H1 (cell line): ENCODE results near the gene CHD9. TPM values are rescaled to one million over a fixed set of nuclear protein-coding genes. Genes with fewer than 3 reads are reported as not detected.

ENCODE experiments used
- CTCF ChIA-PET: fragments of 300-600 bp; sonication (Branson Sonifier 250); formaldehyde crosslinking; loops from one replicate; lab custom pipeline; 2021; ENCODE audit not compliant: partially characterized antibody; lab: Charles Lee
- POLR2A ChIA-PET: fragments of 300-600 bp; sonication (Branson Sonifier 250); formaldehyde crosslinking; loops from one replicate; lab custom pipeline; 2021; ENCODE audit warnings: inconsistent platforms; ENCODE audit not compliant: partially characterized antibody; lab: Charles Lee
- DNase-seq, 2 experiments: peaks; one replicate each; pipeline versions ENCODE4 v3.0.0 to v3.0.0-alpha.2; 2010 to 2022; ENCODE audit warnings: low spot score in 2 of 2, low read depth in 1 of 2, mixed read lengths in 1 of 2
- FAIRE-seq: peaks from 2 replicates; lab custom pipeline; 2011; peaks lifted over from hg19 to GRCh38; lab: Jason Lieb, UNC
- H2AFZ ChIP-seq: 2 replicates; pipeline ENCODE4 v1.8.1; 2012; ENCODE audit warnings: low read length, inconsistent platforms
- H2AK5ac ChIP-seq: 2 replicates; pipeline ENCODE4 v1.6.1; 2013; ENCODE audit warnings: low read depth, low read length
- H2BK120ac ChIP-seq: replicated peaks from 2 replicates; pipeline ENCODE3; 2013; ENCODE audit warnings: low read depth, low read length, inconsistent platforms
- H2BK12ac ChIP-seq: 2 replicates; pipeline ENCODE4 v1.6.1; 2013; ENCODE audit warnings: low read depth, low read length
- H2BK15ac ChIP-seq: 2 replicates; pipeline ENCODE4 v1.6.1; 2013; ENCODE audit warnings: low read length
- H2BK20ac ChIP-seq: 2 replicates; pipeline ENCODE4 v1.6.1; 2013; ENCODE audit warnings: low read length
- H2BK5ac ChIP-seq: 2 replicates; pipeline ENCODE4 v1.6.1; 2013; ENCODE audit warnings: low read depth, low read length
- H3K14ac ChIP-seq: 2 replicates; pipeline ENCODE4 v1.6.1; 2013; ENCODE audit warnings: inconsistent platforms; ENCODE audit not compliant: insufficient read length
- H3K18ac ChIP-seq: 2 replicates; pipeline ENCODE4 v1.6.1; 2013; ENCODE audit warnings: low read length; ENCODE audit errors: extremely low read depth
- H3K23ac ChIP-seq: 2 replicates; pipeline ENCODE4 v1.6.1; 2013; ENCODE audit warnings: inconsistent platforms; ENCODE audit not compliant: insufficient read length
- H3K23me2 ChIP-seq: 2 replicates; pipeline ENCODE4 v1.6.1; 2013; ENCODE audit warnings: low read depth, low read length
- H3K27ac ChIP-seq: 2 replicates; pipeline ENCODE4 v1.6.1; 2011; ENCODE audit warnings: low read depth, low read length, inconsistent platforms
- H3K27me3 ChIP-seq, 4 experiments: replicated peaks in 1 of 4; 1 replicate in 1 of 4; 2 replicates in 3 of 4; pipeline versions ENCODE4 v1.6.1 to v1.8.1; 2011 to 2013; ENCODE audit warnings: low read length in 3 of 4, mild to moderate bottlenecking in 3 of 4, inconsistent platforms in 2 of 4, mixed read lengths in 2 of 4, moderate library complexity in 1 of 4; ENCODE audit not compliant: control insufficient read depth in 3 of 4, insufficient read depth in 3 of 4; ENCODE audit errors: extremely low read depth in 1 of 4
- H3K36me3 ChIP-seq, 4 experiments: 2 replicates each; pipeline versions ENCODE4 v1.6.1 to v1.8.1; 2011 to 2013; ENCODE audit warnings: mild to moderate bottlenecking in 4 of 4, low read length in 3 of 4, moderate library complexity in 2 of 4, control low read depth in 1 of 4, inconsistent platforms in 1 of 4; ENCODE audit not compliant: insufficient read depth in 4 of 4, control insufficient read depth in 2 of 4
- H3K4ac ChIP-seq: replicated peaks from 2 replicates; pipeline ENCODE3; 2013; ENCODE audit warnings: low read length, low read depth, mixed read lengths, inconsistent platforms; ENCODE audit not compliant: insufficient read length
- H3K4me1 ChIP-seq, 4 experiments: replicated peaks in 1 of 4; 1 replicate in 1 of 4; 2 replicates in 3 of 4; pipeline versions ENCODE4 v1.6.1 to v1.8.1; 2011 to 2013; ENCODE audit warnings: low read length in 3 of 4, inconsistent platforms in 2 of 4, mixed read lengths in 1 of 4; ENCODE audit not compliant: insufficient read depth in 4 of 4, control insufficient read depth in 3 of 4
- H3K4me2 ChIP-seq, 2 experiments: 2 replicates each; pipeline versions ENCODE4 v1.6.1 to v1.8.1; 2011 to 2013; ENCODE audit warnings: low read depth in 2 of 2, low read length in 2 of 2, control low read depth in 1 of 2, inconsistent platforms in 1 of 2, mild to moderate bottlenecking in 1 of 2; ENCODE audit not compliant: insufficient read depth in 1 of 2
- H3K4me3 ChIP-seq, 4 experiments: fragments of 200-600, 300-600 bp in 1 of 4; sonication (generic), shearing (Covaris generic), sonication (Bioruptor Twin) in 1 of 4; 2 replicates each; pipeline versions ENCODE4 v1.5.1 to v1.8.1; 2011 to 2016; ENCODE audit warnings: low read length in 4 of 4, low read depth in 3 of 4, control low read depth in 2 of 4, inconsistent platforms in 2 of 4, mild to moderate bottlenecking in 2 of 4, mixed read lengths in 1 of 4, moderate library complexity in 1 of 4; ENCODE audit not compliant: insufficient read depth in 2 of 4; ENCODE audit errors: extremely low read depth in 1 of 4
- H3K56ac ChIP-seq: replicated peaks from 2 replicates; pipeline ENCODE3; 2013; ENCODE audit warnings: low read depth, mild to moderate bottlenecking, mixed read lengths, low read length, inconsistent platforms; ENCODE audit not compliant: insufficient read length
- H3K79me1 ChIP-seq: 2 replicates; pipeline ENCODE4 v1.6.1; 2013; ENCODE audit warnings: low read depth, low read length, control low read depth
- H3K79me2 ChIP-seq, 2 experiments: 2 replicates each; pipeline versions ENCODE4 v1.6.1 to v1.8.1; 2012 to 2013; ENCODE audit warnings: low read length in 2 of 2, mild to moderate bottlenecking in 2 of 2, inconsistent platforms in 1 of 2; ENCODE audit not compliant: insufficient read depth in 2 of 2, control insufficient read depth in 1 of 2
- H3K9ac ChIP-seq, 4 experiments: replicated peaks in 1 of 4; 1 replicate in 1 of 4; 2 replicates in 3 of 4; pipeline versions ENCODE4 v1.6.1 to v1.8.1; 2011 to 2013; ENCODE audit warnings: low read depth in 3 of 4, low read length in 3 of 4, control low read depth in 2 of 4, mild to moderate bottlenecking in 2 of 4, moderate library complexity in 2 of 4, inconsistent platforms in 1 of 4; ENCODE audit errors: extremely low read depth in 1 of 4
- H3K9me3 ChIP-seq, 2 experiments: 2 replicates each; pipeline versions ENCODE4 v1.6.1 to v1.8.1; 2012 to 2013; ENCODE audit warnings: mild to moderate bottlenecking in 2 of 2, moderate library complexity in 2 of 2, control low read depth in 1 of 2, inconsistent platforms in 1 of 2, low read depth in 1 of 2, low read length in 1 of 2, mixed read lengths in 1 of 2; ENCODE audit not compliant: insufficient read depth in 2 of 2
- H4K20me1 ChIP-seq, 2 experiments: replicated peaks in 1 of 2; 2 replicates each; pipeline versions ENCODE3 to v1.8.1; 2011 to 2013; ENCODE audit warnings: inconsistent platforms in 2 of 2, low read length in 2 of 2, mild to moderate bottlenecking in 1 of 2; ENCODE audit not compliant: insufficient read depth in 2 of 2, control insufficient read depth in 1 of 2
- H4K5ac ChIP-seq: 2 replicates; pipeline ENCODE4 v1.6.1; 2013; ENCODE audit warnings: low read length, low read depth, mixed read lengths, inconsistent platforms; ENCODE audit not compliant: insufficient read length
- H4K8ac ChIP-seq: 2 replicates; pipeline ENCODE4 v1.8.0; 2013; ENCODE audit warnings: mild to moderate bottlenecking, moderate library complexity, low read length, inconsistent platforms; ENCODE audit not compliant: insufficient read depth; ENCODE audit errors: extremely low read depth
- H4K91ac ChIP-seq: replicated peaks from 2 replicates; pipeline ENCODE3; 2013; ENCODE audit warnings: low read length, mixed read lengths, inconsistent platforms; ENCODE audit not compliant: insufficient read length
- CBX5 ChIP-seq: fragments of 300-800, 300-1000 bp; sonication (generic); IDR thresholded peaks from 2 replicates; pipeline ENCODE4 v1.7.1; 2016; ENCODE audit warnings: antibody characterized with exemption, low read length, low read depth
- CREB1 ChIP-seq: IDR thresholded peaks from 2 replicates; pipeline ENCODE4 v1.6.1; 2012; ENCODE audit warnings: inconsistent platforms
- FOSL1 ChIP-seq: IDR thresholded peaks from 2 replicates; pipeline ENCODE4 v1.6.1; 2011; ENCODE audit warnings: mild to moderate bottlenecking, low read depth, low read length, moderate library complexity; ENCODE audit not compliant: insufficient read depth
- GABPA ChIP-seq: IDR thresholded peaks from 2 replicates; pipeline ENCODE4 v1.6.1; 2011; ENCODE audit warnings: mild to moderate bottlenecking, low read length, moderate library complexity, borderline replicate concordance; ENCODE audit not compliant: insufficient read depth
- KDM4A ChIP-seq: IDR thresholded peaks from one replicate; pipeline ENCODE4 v1.7.1; 2012; ENCODE audit warnings: low read depth, mild to moderate bottlenecking, moderate library complexity, low read length, inconsistent platforms; ENCODE audit not compliant: severe bottlenecking
- MAFK ChIP-seq: IDR thresholded peaks from 2 replicates; pipeline ENCODE4 v1.6.1; 2012; ENCODE audit warnings: low read depth, mild to moderate bottlenecking, improper control_type of control experiment, low read length
- SP1 ChIP-seq: IDR thresholded peaks from 2 replicates; pipeline ENCODE4 v1.6.1; 2011; ENCODE audit warnings: low read depth, low read length
- SRF ChIP-seq: IDR thresholded peaks from 2 replicates; pipeline ENCODE4 v1.6.1; 2011; ENCODE audit warnings: mild to moderate bottlenecking, low read depth, low read length, moderate library complexity
- WGBS, 2 experiments: shearing (Covaris generic) in 1 of 2; methylation state at CpG; one replicate each; pipeline versions ENCODE4 v1.1.6 to v1.1.7; 2013 to 2015; ENCODE audit warnings: low lambda C conversion rate in 2 of 2, mixed read lengths in 2 of 2, inconsistent platforms in 1 of 2, low coverage in 1 of 2, missing lambda C conversion rate in 1 of 2; ENCODE audit not compliant: insufficient replicate concordance in 2 of 2, insufficient coverage in 1 of 2, insufficient read length in 1 of 2; ENCODE audit errors: extremely low coverage in 1 of 2, missing lambda C conversion rate in 1 of 2; 5-methylcytosine and 5-hydroxymethylcytosine counted together
- polyA plus RNA-seq, 7 experiments: library from polyadenylated mRNA; depleted of rRNA in 3 of 7; stranded (reverse) in 5 of 7; unstranded in 2 of 7; fragments of >200 nt in 5 of 7; fragments of 200-250 nt in 2 of 7; gene quantifications; 1 replicate in 5 of 7; 2 replicates in 1 of 7; 4 replicates in 1 of 7; pipeline versions ENCODE4 v1.2.1 to v1.2.3, GENCODE V29; 2011 to 2013; ENCODE audit warnings: missing spikeins in 2 of 7, mixed read lengths in 2 of 7
- total RNA-seq: library from RNA; stranded (reverse); fragmentation: NEBNext Ultra II Directional; extraction: Animal tissue kit (Norgen Biotek cat#: 25700); gene quantifications from 2 replicates; pipeline ENCODE4 v1.2.1, GENCODE V29; 2021
- TF ChIP-seq, protein P1 (sequence below): IDR thresholded peaks from 2 replicates; pipeline ENCODE4 v1.6.1; 2011; ENCODE audit warnings: low read length, improper control_type of control experiment

Gene CHD9
- total and polyA plus RNA-seq, 2 of the 8 experiments (the other 6 are each of a cell fraction or from before 2014, with no cell fraction given) = 9.9 to 32.4 TPM

DNA sequence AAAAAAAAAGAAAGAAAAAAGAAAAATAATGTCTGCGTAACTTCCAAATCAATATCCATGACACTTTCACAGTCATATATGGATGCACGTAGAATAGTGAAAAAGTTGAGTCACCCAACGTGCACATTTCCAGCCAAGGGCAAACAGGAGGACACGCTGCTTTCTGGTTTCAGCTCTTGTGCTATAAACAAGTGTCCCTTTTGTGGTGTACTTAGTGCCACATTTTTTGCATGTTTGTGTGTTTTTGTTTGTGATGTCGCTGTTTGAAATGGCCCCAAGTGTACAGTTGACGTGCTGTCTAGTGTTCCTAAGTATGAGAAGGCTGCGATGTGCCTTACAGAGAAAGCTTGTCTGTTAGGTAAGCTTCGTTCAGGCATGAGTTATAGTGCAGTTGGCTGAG, 2.9 kb downstream of the CHD9 start:
- H3K4me2 ChIP-seq = no peak overlapping the region
- TF ChIP-seq SP1 (no peak), MAFK (no peak), CBX5 (no peak), CREB1 (no peak), KDM4A (no peak), GABPA (no peak), SRF (no peak), FOSL1 (no peak)
- TF ChIP-seq, protein P1, sequence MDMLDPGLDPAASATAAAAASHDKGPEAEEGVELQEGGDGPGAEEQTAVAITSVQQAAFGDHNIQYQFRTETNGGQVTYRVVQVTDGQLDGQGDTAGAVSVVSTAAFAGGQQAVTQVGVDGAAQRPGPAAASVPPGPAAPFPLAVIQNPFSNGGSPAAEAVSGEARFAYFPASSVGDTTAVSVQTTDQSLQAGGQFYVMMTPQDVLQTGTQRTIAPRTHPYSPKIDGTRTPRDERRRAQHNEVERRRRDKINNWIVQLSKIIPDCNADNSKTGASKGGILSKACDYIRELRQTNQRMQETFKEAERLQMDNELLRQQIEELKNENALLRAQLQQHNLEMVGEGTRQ = no peak
- H2AFZ ChIP-seq = no peak overlapping the region
- peaks cover 0 to 48% of the 10 kb centered on the region in 2 experiments; a peak in 2 of 4 replicates for H3K79me2 ChIP-seq
- no peak overlapping the region for H3K4ac ChIP-seq
- H2BK20ac ChIP-seq = no peak overlapping the region
- DNase-seq (no peak), FAIRE-seq (no peak)
- H2BK12ac ChIP-seq = 0 out of 2 replicates have a peak overlapping the region, but pooled peaks have one; percentile 53
- peak overlapping the region; percentile 83; the same call in 1 of the 2 replicates for H2AK5ac ChIP-seq
- ChIA-PET POLR2A (interaction anchor here (0.6 to 1.5 kb wide), 3 partner anchors 16 to 38 kb away, joined by 3 to 4 read pairs (median 3); no protein-coding TSS in a partner anchor), CTCF (interaction anchor here (0.6 to 2.1 kb wide), 7 partner anchors 42 to 211 kb away, joined by 3 to 6 read pairs (median 5); no protein-coding TSS in a partner anchor)
- no peak overlapping the region for H3K27ac ChIP-seq
- no peak overlapping the region for H2BK120ac ChIP-seq
- no peak overlapping the region for H3K56ac ChIP-seq
- no peak overlapping the region for H3K9ac ChIP-seq
- H3K23me2 ChIP-seq = peaks cover 5% of the 10 kb centered on the region; the same call in 1 of the 2 replicates
- H3K18ac ChIP-seq = no peak overlapping the region
- no peak overlapping the region for H3K4me3 ChIP-seq
- 0 out of 2 replicates have a peak overlapping the region, but pooled peaks have one; percentile 21 for H2BK15ac ChIP-seq
- no peaks in the 10 kb centered on the region; a peak in 1 of 8 replicates for H3K36me3 ChIP-seq
- 88% methylated on average over 8 of the region's 8 CpGs; no CpG with 5 or more reads in 1 of the 2 experiments for WGBS, 2 experiments
- H4K5ac ChIP-seq = no peak overlapping the region
- H3K79me1 ChIP-seq = peaks cover 11% of the 10 kb centered on the region; the same call in 1 of the 2 replicates
- H3K9me3 ChIP-seq = no peaks in the 10 kb centered on the region
- H3K27me3 ChIP-seq = no peaks in the 10 kb centered on the region; a peak in 1 of 7 replicates
- H4K8ac ChIP-seq = no peak overlapping the region
- no peak overlapping the region for H3K14ac ChIP-seq
- no peak overlapping the region for H2BK5ac ChIP-seq
- no peak overlapping the region for H4K91ac ChIP-seq
- no peaks in the 10 kb centered on the region for H4K20me1 ChIP-seq
- H3K23ac ChIP-seq = no peak overlapping the region
- peaks cover 6 to 14% (median 11%) of the 10 kb centered on the region in 4 experiments; a peak in 5 of 7 replicates for H3K4me1 ChIP-seq
